DND-41 (cell line): ENCODE measurements around the gene RHOBTB3.

Experiments
- ATAC-seq: fragments of 200-7000 bp; cut with Tn5 transposase; 3 replicates; pipeline ENCODE4 v1.9.1; 2021; ENCODE audit warnings: low read depth; ENCODE audit not compliant: insufficient read depth
- DNase-seq: peaks from one replicate; pipeline ENCODE4 v3.0.0-alpha.2; 2020
- H2AFZ ChIP-seq: 2 replicates; pipeline ENCODE4 v1.6.0; 2012; ENCODE audit warnings: low read depth, low read length
- H3K27ac ChIP-seq: 2 replicates; pipeline ENCODE4 v1.5.1; 2012; ENCODE audit warnings: low read length, inconsistent platforms
- H3K27me3 ChIP-seq: fragments of 200-600 bp; sonication (generic); 2 replicates; pipeline ENCODE4 v1.6.0; 2012; ENCODE audit warnings: low read length, mild to moderate bottlenecking, inconsistent platforms; ENCODE audit not compliant: insufficient read depth, poor library complexity
- H3K36me3 ChIP-seq: 2 replicates; pipeline ENCODE4 v1.5.1; 2012; ENCODE audit warnings: low read length, inconsistent platforms; ENCODE audit not compliant: insufficient read depth
- H3K4me1 ChIP-seq: 2 replicates; pipeline ENCODE4 v1.5.1; 2012; ENCODE audit warnings: mild to moderate bottlenecking, low read length; ENCODE audit not compliant: insufficient read depth
- H3K4me2 ChIP-seq: 2 replicates; pipeline ENCODE4 v1.6.0; 2012; ENCODE audit warnings: mild to moderate bottlenecking, moderate library complexity, low read length, inconsistent platforms; ENCODE audit not compliant: insufficient read depth
- H3K4me3 ChIP-seq, 2 experiments: fragments of 200-600 bp in 1 of 2; shearing (Covaris generic) in 1 of 2; 2 replicates each; pipeline ENCODE4 v1.5.1; 2012 to 2016; ENCODE audit warnings: inconsistent platforms in 2 of 2, low read length in 2 of 2, mild to moderate bottlenecking in 2 of 2, low read depth in 1 of 2, moderate library complexity in 1 of 2
- H3K79me2 ChIP-seq: 2 replicates; pipeline ENCODE4 v1.6.0; 2012; ENCODE audit warnings: low read length, inconsistent platforms; ENCODE audit not compliant: insufficient read depth
- H3K9ac ChIP-seq: 2 replicates; pipeline ENCODE4 v1.6.0; 2012; ENCODE audit warnings: low read depth, mild to moderate bottlenecking, inconsistent platforms, low read length, moderate library complexity
- H3K9me3 ChIP-seq: 2 replicates; pipeline ENCODE4 v1.5.1; 2012; ENCODE audit warnings: low read length, moderate library complexity, mild to moderate bottlenecking, inconsistent platforms; ENCODE audit not compliant: insufficient read depth, severe bottlenecking
- H4K20me1 ChIP-seq: 2 replicates; pipeline ENCODE4 v1.6.0; 2012; ENCODE audit warnings: low read length; ENCODE audit not compliant: insufficient read depth
- EZH2 ChIP-seq: IDR thresholded peaks from 3 replicates; pipeline ENCODE4 v1.6.1; 2012; ENCODE audit warnings: borderline replicate concordance, low read depth, mild to moderate bottlenecking, moderate library complexity, low read length, inconsistent platforms; ENCODE audit not compliant: severe bottlenecking
- TF ChIP-seq, protein P1 (sequence below): IDR thresholded peaks from 2 replicates; pipeline ENCODE4 v1.5.1; 2012; ENCODE audit warnings: borderline replicate concordance, low read length, moderate library complexity, mild to moderate bottlenecking; ENCODE audit not compliant: poor library complexity, severe bottlenecking; ENCODE audit errors: extremely low read depth

RHOBTB3 gene

DNA sequence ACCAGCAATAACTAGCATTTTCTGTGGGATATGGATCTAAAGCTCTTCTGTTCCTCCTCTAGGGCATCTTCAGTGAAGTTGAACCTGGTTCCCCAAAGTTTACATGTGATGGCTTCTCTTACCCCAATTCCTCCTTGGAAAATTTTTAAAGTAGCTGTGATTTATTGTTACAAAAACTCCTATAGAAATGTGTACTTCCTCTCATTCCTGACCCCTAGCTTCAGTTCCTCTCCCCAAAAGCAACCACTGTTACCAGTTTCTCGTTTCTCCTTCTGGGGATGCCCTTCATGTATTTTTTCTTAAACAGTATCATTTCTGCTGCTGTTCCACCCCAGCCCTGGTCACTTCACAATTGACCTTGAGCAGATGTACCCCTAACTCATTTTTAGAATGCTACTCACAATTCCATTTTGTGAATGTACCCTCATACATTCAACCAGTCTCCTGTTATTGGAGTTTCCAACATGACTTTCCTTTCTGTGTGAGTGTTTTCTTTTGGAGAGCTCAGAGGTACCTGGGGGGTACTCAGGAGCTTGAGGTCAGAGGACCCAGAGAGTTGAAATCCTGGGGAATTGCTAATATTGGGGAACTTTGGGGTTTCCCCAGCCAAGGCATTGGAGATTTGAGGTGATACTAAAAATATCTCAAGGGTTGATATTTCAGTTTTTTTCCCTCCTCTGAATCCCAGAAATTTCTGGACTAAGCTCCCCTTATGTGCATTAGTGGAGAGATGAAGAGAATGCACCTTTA is 110.0 kb downstream of the RHOBTB3 start:
- TF ChIP-seq, protein P1, sequence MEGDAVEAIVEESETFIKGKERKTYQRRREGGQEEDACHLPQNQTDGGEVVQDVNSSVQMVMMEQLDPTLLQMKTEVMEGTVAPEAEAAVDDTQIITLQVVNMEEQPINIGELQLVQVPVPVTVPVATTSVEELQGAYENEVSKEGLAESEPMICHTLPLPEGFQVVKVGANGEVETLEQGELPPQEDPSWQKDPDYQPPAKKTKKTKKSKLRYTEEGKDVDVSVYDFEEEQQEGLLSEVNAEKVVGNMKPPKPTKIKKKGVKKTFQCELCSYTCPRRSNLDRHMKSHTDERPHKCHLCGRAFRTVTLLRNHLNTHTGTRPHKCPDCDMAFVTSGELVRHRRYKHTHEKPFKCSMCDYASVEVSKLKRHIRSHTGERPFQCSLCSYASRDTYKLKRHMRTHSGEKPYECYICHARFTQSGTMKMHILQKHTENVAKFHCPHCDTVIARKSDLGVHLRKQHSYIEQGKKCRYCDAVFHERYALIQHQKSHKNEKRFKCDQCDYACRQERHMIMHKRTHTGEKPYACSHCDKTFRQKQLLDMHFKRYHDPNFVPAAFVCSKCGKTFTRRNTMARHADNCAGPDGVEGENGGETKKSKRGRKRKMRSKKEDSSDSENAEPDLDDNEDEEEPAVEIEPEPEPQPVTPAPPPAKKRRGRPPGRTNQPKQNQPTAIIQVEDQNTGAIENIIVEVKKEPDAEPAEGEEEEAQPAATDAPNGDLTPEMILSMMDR = no peak
- no peak for TF ChIP-seq EZH2
- Histone ChIP-seq H3K36me3 (no peaks in the 10 kb centered on the region), H3K4me3 (no peak overlapping the region), H2AFZ (no peak overlapping the region), H4K20me1 (no peaks in the 10 kb centered on the region), H3K4me1 (peaks cover 30% of the 10 kb centered on the region), H3K27me3 (no peaks in the 10 kb centered on the region), H3K27ac (no peak overlapping the region), H3K9ac (no peak overlapping the region), H3K4me2 (no peak overlapping the region), H3K9me3 (no peaks in the 10 kb centered on the region), H3K79me2 (no peaks in the 10 kb centered on the region)
- ATAC-seq (no peak), DNase-seq (no peak)

DNA sequence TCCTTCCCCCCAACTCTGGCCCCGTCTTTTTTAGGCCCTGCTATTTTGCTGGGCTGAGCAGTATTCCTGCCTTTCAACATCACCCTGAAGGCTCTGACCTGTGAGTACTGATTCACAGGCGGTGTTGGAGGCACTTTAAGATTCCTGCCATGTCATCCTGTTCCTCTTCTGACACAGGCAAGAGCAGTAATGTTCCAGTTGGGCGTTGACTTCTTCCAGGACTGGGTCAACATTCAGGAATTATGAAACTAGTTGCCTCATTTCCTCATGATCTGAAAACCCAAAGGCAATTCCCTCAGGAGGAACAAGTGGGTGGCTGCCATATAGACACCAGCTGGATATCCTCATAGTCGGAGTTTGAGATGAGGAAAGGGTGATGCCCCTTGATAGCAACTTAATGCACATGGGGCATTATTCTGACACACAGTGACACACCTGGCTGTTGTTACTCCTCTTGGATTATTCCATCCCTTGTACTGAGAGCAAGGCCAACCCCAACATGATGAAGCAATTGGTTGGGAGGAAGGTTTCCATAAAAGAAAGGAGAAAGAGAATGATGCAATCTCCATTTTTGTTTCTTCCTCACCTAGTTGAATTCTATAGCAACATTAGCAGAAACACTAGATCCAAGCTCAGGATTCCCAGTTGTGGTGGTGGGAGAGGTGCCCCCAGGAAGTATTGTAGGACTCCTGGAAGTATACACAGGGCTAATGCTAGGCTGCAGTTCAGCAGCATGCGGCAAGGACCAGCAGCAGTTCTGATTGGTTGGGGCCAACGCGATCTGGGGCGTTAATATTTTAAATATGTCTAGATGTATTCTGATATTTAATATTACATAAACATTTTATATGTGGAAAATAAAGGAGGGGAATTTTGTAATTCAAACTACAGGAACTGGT is 111.0 kb downstream of the RHOBTB3 start:
- Histone ChIP-seq H3K4me2 (no peak overlapping the region), H3K4me3 (no peak overlapping the region), H2AFZ (no peak overlapping the region), H3K9me3 (no peaks in the 10 kb centered on the region), H3K9ac (no peak overlapping the region), H3K27me3 (no peaks in the 10 kb centered on the region), H3K79me2 (no peaks in the 10 kb centered on the region), H3K36me3 (no peaks in the 10 kb centered on the region), H4K20me1 (no peaks in the 10 kb centered on the region), H3K27ac (peak overlapping the region; percentile 84), H3K4me1 (peaks cover 21% of the 10 kb centered on the region)
- ATAC-seq (no peak), DNase-seq (no peak)
- TF ChIP-seq EZH2 = no peak
- TF ChIP-seq, protein P1 = no peak

DNA sequence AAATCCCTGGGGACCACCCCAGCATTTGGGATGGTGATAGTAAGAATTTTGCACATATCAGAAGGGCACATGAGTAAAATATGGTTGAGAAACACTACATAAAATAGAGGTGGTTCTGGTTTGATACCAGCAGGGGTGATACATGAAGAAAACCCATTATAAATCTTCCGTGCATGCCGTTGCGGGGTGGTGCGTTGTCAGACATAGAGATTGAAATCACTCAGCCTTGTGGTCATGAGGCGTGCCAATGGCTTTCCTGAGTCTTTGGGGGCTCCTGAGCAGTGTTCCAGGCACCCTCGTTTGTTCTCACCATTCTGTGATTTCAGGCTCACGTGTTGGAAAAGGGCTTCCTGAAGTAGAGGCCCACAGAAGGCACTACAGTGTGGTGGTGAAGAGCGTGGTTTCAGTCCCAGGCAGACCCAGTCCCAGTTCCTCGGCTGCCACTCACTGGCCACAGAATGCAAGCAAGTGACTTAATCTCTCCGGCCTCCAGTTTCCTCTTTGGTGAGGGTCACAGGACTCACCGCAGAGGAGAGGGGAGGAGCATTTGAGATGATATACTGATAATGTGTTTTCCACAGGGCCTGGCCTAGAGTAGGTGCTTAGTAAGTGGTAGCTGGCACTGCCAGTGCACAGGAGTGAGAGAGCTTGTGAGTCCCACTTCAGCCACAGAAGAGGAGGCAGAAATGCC is 111.9 kb downstream of the RHOBTB3 start:
- Histone ChIP-seq H3K79me2 (no peaks in the 10 kb centered on the region), H3K4me2 (peak overlapping the region; percentile 44), H3K9ac (peak overlapping the region; percentile 28), H3K36me3 (no peaks in the 10 kb centered on the region), H2AFZ (peak overlapping the region; percentile 54), H3K9me3 (no peaks in the 10 kb centered on the region), H3K4me1 (peaks cover 21% of the 10 kb centered on the region), H3K27me3 (no peaks in the 10 kb centered on the region), H3K4me3 (no peak overlapping the region; a peak in 1 of 4 replicates), H4K20me1 (no peaks in the 10 kb centered on the region), H3K27ac (peak overlapping the region; percentile 84)
- DNase-seq (peak; percentile 81), ATAC-seq (peak; percentile 90)
- TF ChIP-seq, protein P1 = peak; percentile 73
- no peak for TF ChIP-seq EZH2
